ENCODE data around the gene BOLL.
A peak's percentile ranks its signal among the peaks of the same experiment; 100 is the strongest.

BOLL gene

GRCh38 chr2:197707316-197708213 is 77.6 kb downstream of the BOLL start:
- H3K27ac ChIP-seq (ENCODE audit: insufficient read depth in 1 of 2, low read depth in 1 of 2, low read length in 2 of 2, poor library complexity in 1 of 2, severe bottlenecking in 2 of 2), result no peak overlapping the region
- peak; percentile 34 to 61 (median 61) for DNase-seq
- no CpG with 5 or more reads among the region's 4 CpGs for WGBS (ENCODE audit: insufficient coverage)
- no peaks in the 10 kb centered on the region for H3K27me3 ChIP-seq (replicated peaks in 2 of 5; ENCODE audit: control insufficient read depth in 4 of 5, insufficient read depth in 5 of 5, low read length in 4 of 5)
- H3K4me3 ChIP-seq (ENCODE audit: control insufficient read depth in 1 of 7, extremely low read depth in 1 of 7, insufficient read depth in 4 of 7, low read depth in 2 of 7, low read length in 6 of 7), result peak overlapping the region in 6 of 7 experiments; percentile 8 to 95 (median 90)
- H3K36me3 ChIP-seq (ENCODE audit: control insufficient read depth in 4 of 4, insufficient read depth in 4 of 4, low read length in 3 of 4), result peaks cover 0 to 17% (median 4%) of the 10 kb centered on the region in 4 experiments
- peaks cover 12 to 42% (median 36%) of the 10 kb centered on the region in 4 experiments for H3K4me1 ChIP-seq (ENCODE audit: control extremely low read depth in 1 of 4, control insufficient read depth in 4 of 4, insufficient read depth in 4 of 4, low read length in 3 of 4)
- no peaks in the 10 kb centered on the region for H3K9me3 ChIP-seq (ENCODE audit: control extremely low read depth in 1 of 5, control insufficient read depth in 4 of 5, insufficient read depth in 2 of 5, low read depth in 1 of 5, low read length in 4 of 5)
- POLR2A ChIA-PET, result no interaction called here
- CTCF ChIA-PET, result interaction anchor here (0.6 to 2.4 kb wide), 7 partner anchors 8 to 220 kb away, joined by 3 to 7 read pairs (median 5); no protein-coding TSS in a partner anchor

GRCh38 chr2:197706839-197707207 is 78.3 kb downstream of the BOLL start:
- no peaks in the 10 kb centered on the region for H3K27me3 ChIP-seq (replicated peaks in 2 of 5; ENCODE audit: control insufficient read depth in 4 of 5, insufficient read depth in 5 of 5, low read length in 4 of 5)
- WGBS (ENCODE audit: insufficient coverage), result 84% methylated on average over 3 of the region's 5 CpGs
- peaks cover 0 to 17% (median 4%) of the 10 kb centered on the region in 4 experiments for H3K36me3 ChIP-seq (ENCODE audit: control insufficient read depth in 4 of 4, insufficient read depth in 4 of 4, low read length in 3 of 4)
- H3K4me3 ChIP-seq (ENCODE audit: control insufficient read depth in 1 of 7, extremely low read depth in 1 of 7, insufficient read depth in 4 of 7, low read depth in 2 of 7, low read length in 6 of 7), result peak overlapping the region in 6 of 7 experiments; percentile 75 to 95 (median 90)
- DNase-seq, result no peak
- ChIA-PET POLR2A (no interaction called here), CTCF (interaction anchor here (1.0 to 2.4 kb wide), 7 partner anchors 9 to 590 kb away, joined by 3 to 7 read pairs (median 4); no protein-coding TSS in a partner anchor)
- H3K9me3 ChIP-seq (ENCODE audit: control extremely low read depth in 1 of 5, control insufficient read depth in 4 of 5, insufficient read depth in 2 of 5, low read depth in 1 of 5, low read length in 4 of 5), result no peaks in the 10 kb centered on the region
- peaks cover 12 to 42% (median 36%) of the 10 kb centered on the region in 4 experiments for H3K4me1 ChIP-seq (ENCODE audit: control extremely low read depth in 1 of 4, control insufficient read depth in 4 of 4, insufficient read depth in 4 of 4, low read length in 3 of 4)
- peak overlapping the region in 1 of 2 experiments; percentile 0 for H3K27ac ChIP-seq (ENCODE audit: insufficient read depth in 1 of 2, low read depth in 1 of 2, low read length in 2 of 2, poor library complexity in 1 of 2, severe bottlenecking in 2 of 2)

- H3K27me3 ChIP-seq (replicated peaks in 2 of 5; ENCODE audit: control insufficient read depth in 4 of 5, insufficient read depth in 5 of 5, low read length in 4 of 5), result no peaks in the 10 kb centered on the region
- CTCF ChIA-PET, result interaction anchor here (1.0 to 2.4 kb wide), 7 partner anchors 10 to 591 kb away, joined by 3 to 7 read pairs (median 4); no protein-coding TSS in a partner anchor
- no peaks in the 10 kb centered on the region for H3K9me3 ChIP-seq (ENCODE audit: control extremely low read depth in 1 of 5, control insufficient read depth in 4 of 5, insufficient read depth in 2 of 5, low read depth in 1 of 5, low read length in 4 of 5)
- H3K4me1 ChIP-seq (ENCODE audit: control extremely low read depth in 1 of 4, control insufficient read depth in 4 of 4, insufficient read depth in 4 of 4, low read length in 3 of 4), result peaks cover 12 to 42% (median 36%) of the 10 kb centered on the region in 4 experiments
- H3K4me3 ChIP-seq (ENCODE audit: control insufficient read depth in 1 of 7, extremely low read depth in 1 of 7, insufficient read depth in 4 of 7, low read depth in 2 of 7, low read length in 6 of 7), result peak overlapping the region; percentile 56 to 95 (median 88)
- 28% methylated on average over 33 of the region's 38 CpGs for WGBS (ENCODE audit: insufficient coverage)
- peaks cover 0 to 10% (median 1%) of the 10 kb centered on the region in 4 experiments for H3K36me3 ChIP-seq (ENCODE audit: control insufficient read depth in 4 of 4, insufficient read depth in 4 of 4, low read length in 3 of 4)
- POLR2A ChIA-PET, result no interaction called here
- peak overlapping the region in 1 of 2 experiments; percentile 0 for H3K27ac ChIP-seq (ENCODE audit: insufficient read depth in 1 of 2, low read depth in 1 of 2, low read length in 2 of 2, poor library complexity in 1 of 2, severe bottlenecking in 2 of 2)
- peak in 2 of 3 donors; percentile 11 to 19 for DNase-seq
Observed at GRCh38 chr2:197705912-197706838, 78.9 kb downstream of the BOLL start.

GRCh38 chr2:197705121-197705911 is 79.8 kb downstream of the BOLL start, which contains the start of gene MARS2:
TSS of gene MARS2 (plus strand) at chr2:197705369. CDS start at chr2:197705406, 37 bp downstream.
- DNase-seq, result peak; percentile 91 to 95 (median 94)
- Histone ChIP-seq H3K36me3 (ENCODE audit: control insufficient read depth in 4 of 4, insufficient read depth in 4 of 4, low read length in 3 of 4) (peaks cover 0 to 10% (median 1%) of the 10 kb centered on the region in 4 experiments), H3K4me1 (ENCODE audit: control extremely low read depth in 1 of 4, control insufficient read depth in 4 of 4, insufficient read depth in 4 of 4, low read length in 3 of 4) (peaks cover 12 to 39% (median 34%) of the 10 kb centered on the region in 4 experiments), H3K9me3 (ENCODE audit: control extremely low read depth in 1 of 5, control insufficient read depth in 4 of 5, insufficient read depth in 2 of 5, low read depth in 1 of 5, low read length in 4 of 5) (no peaks in the 10 kb centered on the region), H3K27me3 (replicated peaks in 2 of 5; ENCODE audit: control insufficient read depth in 4 of 5, insufficient read depth in 5 of 5, low read length in 4 of 5) (no peaks in the 10 kb centered on the region), H3K27ac (ENCODE audit: insufficient read depth in 1 of 2, low read depth in 1 of 2, low read length in 2 of 2, poor library complexity in 1 of 2, severe bottlenecking in 2 of 2) (peak within 1 kb of the TSS in 1 of 2 experiments; percentile 85), H3K4me3 (ENCODE audit: control insufficient read depth in 1 of 7, extremely low read depth in 1 of 7, insufficient read depth in 4 of 7, low read depth in 2 of 7, low read length in 6 of 7) (peak within 1 kb of the TSS; percentile 56 to 95 (median 88))
- ChIA-PET CTCF (interaction anchor here (1.2 to 1.7 kb wide), 2 partner anchors 73 to 81 kb away, joined by 4 read pairs; no protein-coding TSS in a partner anchor), POLR2A (no interaction called here)
- 0% methylated on average over 85 of the region's 86 CpGs for WGBS (ENCODE audit: insufficient coverage)

GRCh38 chr2:197704434-197705120 is 80.5 kb downstream of the BOLL start:
- CTCF ChIA-PET, result interaction anchor here (1.2 to 1.7 kb wide), 2 partner anchors 74 to 82 kb away, joined by 4 read pairs; no protein-coding TSS in a partner anchor
- H3K36me3 ChIP-seq (ENCODE audit: control insufficient read depth in 4 of 4, insufficient read depth in 4 of 4, low read length in 3 of 4), result peaks cover 0 to 5% (median 1%) of the 10 kb centered on the region in 4 experiments
- H3K4me3 ChIP-seq (ENCODE audit: control insufficient read depth in 1 of 7, extremely low read depth in 1 of 7, insufficient read depth in 4 of 7, low read depth in 2 of 7, low read length in 6 of 7), result peak overlapping the region in 6 of 7 experiments; percentile 77 to 95 (median 90)
- WGBS (ENCODE audit: insufficient coverage), result no CpG with 5 or more reads among the region's 5 CpGs
- H3K9me3 ChIP-seq (ENCODE audit: control extremely low read depth in 1 of 5, control insufficient read depth in 4 of 5, insufficient read depth in 2 of 5, low read depth in 1 of 5, low read length in 4 of 5), result no peaks in the 10 kb centered on the region
- POLR2A ChIA-PET, result no interaction called here
- H3K27ac ChIP-seq (ENCODE audit: insufficient read depth in 1 of 2, low read depth in 1 of 2, low read length in 2 of 2, poor library complexity in 1 of 2, severe bottlenecking in 2 of 2), result peak overlapping the region in 1 of 2 experiments; percentile 85
- peaks cover 12 to 38% (median 31%) of the 10 kb centered on the region in 4 experiments for H3K4me1 ChIP-seq (ENCODE audit: control extremely low read depth in 1 of 4, control insufficient read depth in 4 of 4, insufficient read depth in 4 of 4, low read length in 3 of 4)
- H3K27me3 ChIP-seq (replicated peaks in 2 of 5; ENCODE audit: control insufficient read depth in 4 of 5, insufficient read depth in 5 of 5, low read length in 4 of 5), result no peaks in the 10 kb centered on the region
- no peak for DNase-seq

- ChIA-PET POLR2A (no interaction called here), CTCF (no interaction called here)
- Histone ChIP-seq H3K4me3 (ENCODE audit: control insufficient read depth in 1 of 7, extremely low read depth in 1 of 7, insufficient read depth in 4 of 7, low read depth in 2 of 7, low read length in 6 of 7) (no peak overlapping the region), H3K27ac (ENCODE audit: insufficient read depth in 1 of 2, low read depth in 1 of 2, low read length in 2 of 2, poor library complexity in 1 of 2, severe bottlenecking in 2 of 2) (no peak overlapping the region), H3K9me3 (ENCODE audit: control extremely low read depth in 1 of 5, control insufficient read depth in 4 of 5, insufficient read depth in 2 of 5, low read depth in 1 of 5, low read length in 4 of 5) (no peaks in the 10 kb centered on the region), H3K27me3 (replicated peaks in 2 of 5; ENCODE audit: control insufficient read depth in 4 of 5, insufficient read depth in 5 of 5, low read length in 4 of 5) (no peaks in the 10 kb centered on the region), H3K36me3 (ENCODE audit: control insufficient read depth in 4 of 4, insufficient read depth in 4 of 4, low read length in 3 of 4) (no peaks in the 10 kb centered on the region), H3K4me1 (ENCODE audit: control extremely low read depth in 1 of 4, control insufficient read depth in 4 of 4, insufficient read depth in 4 of 4, low read length in 3 of 4) (peaks cover 4 to 13% (median 9%) of the 10 kb centered on the region in 4 experiments)
- DNase-seq, result no peak
- 100% methylated on average over 3 of the region's 3 CpGs for WGBS (ENCODE audit: insufficient coverage)
Observed at GRCh38 chr2:197700960-197701359, 84.2 kb downstream of the BOLL start.
